GM23338 (cell line): ENCODE results near the gene FMN2. TPM values are rescaled to one million over a fixed set of nuclear protein-coding genes. Genes with fewer than 3 reads are reported as not detected.

Experiments
- ATAC-seq: fragments of 200-7000 bp; cut with Tn5 transposase; 3 replicates; pipeline ENCODE4 v1.9.1; 2020
- DNase-seq: peaks from one replicate; pipeline ENCODE4 v3.0.0-alpha.2; 2015; ENCODE audit warnings: low spot score
- H2AFZ ChIP-seq: fragments of 200-600 bp; sonication (generic); 2 replicates; pipeline ENCODE4 v1.8.0; 2016; ENCODE audit warnings: antibody characterized with exemption, mild to moderate bottlenecking, moderate library complexity
- H3F3A ChIP-seq: fragments of 200-600 bp; sonication (generic); replicated peaks from 2 replicates; pipeline ENCODE4 v1.8.0; 2017; ENCODE audit warnings: antibody characterized with exemption, mixed run types, low read depth
- H3K27ac ChIP-seq: fragments of 200-600 bp; sonication (generic); 2 replicates; pipeline ENCODE4 v1.6.1; 2016; ENCODE audit warnings: low read depth
- H3K27me3 ChIP-seq: fragments of 200-600 bp; sonication (generic); 2 replicates; pipeline ENCODE4 v1.8.0; 2016; ENCODE audit warnings: mild to moderate bottlenecking, mixed run types, moderate library complexity; ENCODE audit not compliant: insufficient read depth
- H3K36me3 ChIP-seq: fragments of 200-600 bp; sonication (generic); 2 replicates; pipeline ENCODE4 v1.8.0; 2016; ENCODE audit warnings: mild to moderate bottlenecking; ENCODE audit not compliant: insufficient read depth
- H3K4me1 ChIP-seq: fragments of 200-600 bp; sonication (generic); 2 replicates; pipeline ENCODE4 v1.8.0; 2016; ENCODE audit warnings: mild to moderate bottlenecking, moderate library complexity; ENCODE audit not compliant: insufficient read depth
- H3K4me2 ChIP-seq: fragments of 200-600 bp; sonication (generic); 2 replicates; pipeline ENCODE4 v1.7.1; 2017; ENCODE audit warnings: mixed run types
- H3K4me3 ChIP-seq: fragments of 200-600 bp; sonication (generic); 2 replicates; pipeline ENCODE4 v1.6.1; 2016; ENCODE audit warnings: mixed run types
- H3K79me2 ChIP-seq: fragments of 200-600 bp; sonication (generic); replicated peaks from 2 replicates; pipeline ENCODE4 v1.8.0; 2017; ENCODE audit warnings: mild to moderate bottlenecking; ENCODE audit not compliant: insufficient read depth
- H3K9me2 ChIP-seq: fragments of 200-600 bp; sonication (generic); 2 replicates; pipeline ENCODE4 v1.8.0; 2017; ENCODE audit not compliant: insufficient read depth
- H4K20me1 ChIP-seq: fragments of 200-600 bp; sonication (generic); replicated peaks from 2 replicates; pipeline ENCODE4 v1.8.0; 2017; ENCODE audit warnings: mild to moderate bottlenecking; ENCODE audit not compliant: insufficient read depth
- H3K27ac Mint-ChIP-seq: 2 replicates; pipeline ENCODE4 v1.8.0; 2020; ENCODE audit warnings: inconsistent platforms, mild to moderate bottlenecking, moderate library complexity, mixed read lengths
- H3K27me3 Mint-ChIP-seq: 3 replicates; pipeline ENCODE4 v1.8.0; 2022; ENCODE audit warnings: low read depth, mild to moderate bottlenecking, moderate library complexity, mixed read lengths, inconsistent platforms; ENCODE audit not compliant: insufficient read depth, poor library complexity
- H3K36me3 Mint-ChIP-seq: 3 replicates; pipeline ENCODE4 v1.8.0; 2021; ENCODE audit warnings: low read depth, mild to moderate bottlenecking, inconsistent platforms, moderate library complexity, mixed read lengths
- H3K4me1 Mint-ChIP-seq: 3 replicates; pipeline ENCODE4 v1.8.0; 2020; ENCODE audit warnings: mild to moderate bottlenecking, inconsistent platforms, mixed read lengths
- H3K4me3 Mint-ChIP-seq: 3 replicates; pipeline ENCODE4 v1.8.0; 2021; ENCODE audit warnings: moderate library complexity, mild to moderate bottlenecking, inconsistent platforms, mixed read lengths
- H3K9me3 Mint-ChIP-seq: 3 replicates; pipeline ENCODE4 v1.8.0; 2020; ENCODE audit warnings: moderate library complexity, mild to moderate bottlenecking, inconsistent platforms, mixed read lengths
- ETS1 ChIP-seq: IDR thresholded peaks from 2 replicates; pipeline ENCODE4 v1.6.1; 2016; ENCODE audit warnings: antibody characterized with exemption
- EZH2 ChIP-seq: fragments of 200-600 bp; sonication (generic); IDR thresholded peaks from one replicate; pipeline ENCODE4 v1.8.0; 2017; ENCODE audit warnings: antibody characterized with exemption, mild to moderate bottlenecking, low read depth; ENCODE audit not compliant: unreplicated experiment
- EZH2phosphoT487 ChIP-seq: fragments of 200-600 bp; sonication (generic); IDR thresholded peaks from one replicate; pipeline ENCODE4 v1.8.1; 2018; ENCODE audit warnings: antibody characterized with exemption; ENCODE audit not compliant: unreplicated experiment
- JUNB ChIP-seq: IDR thresholded peaks from one replicate; pipeline ENCODE4 v1.6.1; 2016; ENCODE audit warnings: antibody characterized with exemption; ENCODE audit not compliant: unreplicated experiment
- POLR2AphosphoS5 ChIP-seq: IDR thresholded peaks from 2 replicates; pipeline ENCODE4 v1.6.1; 2016; ENCODE audit warnings: antibody characterized with exemption, low read depth
- REST ChIP-seq: IDR thresholded peaks from one replicate; pipeline ENCODE4 v1.6.1; 2018; ENCODE audit warnings: antibody characterized with exemption; ENCODE audit not compliant: unreplicated experiment
- STAT1 ChIP-seq: IDR thresholded peaks from one replicate; pipeline ENCODE4 v1.6.1; 2016; ENCODE audit warnings: antibody characterized with exemption; ENCODE audit not compliant: unreplicated experiment
- ZNF114 ChIP-seq: fragments of 250-450 bp; sonication (Bioruptor Pico); IDR thresholded peaks from 2 replicates; pipeline ENCODE4 v1.5.0; 2020; ENCODE audit warnings: mild to moderate bottlenecking, moderate library complexity
- ZNF331 ChIP-seq: fragments of 250-450 bp; sonication (Bioruptor Pico); IDR thresholded peaks from 2 replicates; pipeline ENCODE4 v1.5.0; 2020; ENCODE audit warnings: low read depth, mild to moderate bottlenecking, moderate library complexity
- ZNF462 ChIP-seq: fragments of 250-450 bp; sonication (Bioruptor Pico); IDR thresholded peaks from 2 replicates; pipeline ENCODE4 v1.5.0; 2020; ENCODE audit warnings: mild to moderate bottlenecking, moderate library complexity
- polyA plus RNA-seq: library from polyadenylated mRNA; unstranded; fragments of >200 nt; fragmentation: Nextera tagmentation; extraction: Ambion mirVana; gene quantifications from 2 replicates; pipeline ENCODE4 v1.2.1, GENCODE V29; 2016
- total RNA-seq: library from RNA; depleted of rRNA; stranded (reverse); fragments of >200 nt; shearing (Covaris generic); gene quantifications from 2 replicates; pipeline ENCODE4 v1.2.3, GENCODE V29; 2014

The FMN2 gene
- total and polyA plus RNA-seq, 2 experiments from 2014 or later = 1.5 to 2.5 TPM

- Mint-ChIP-seq H3K36me3 (no peaks in the 10 kb centered on the region), H3K4me3 (no peak overlapping the region), H3K4me1 (peaks cover 27% of the 10 kb centered on the region), H3K9me3 (no peaks in the 10 kb centered on the region), H3K27me3 (no peaks in the 10 kb centered on the region), H3K27ac (no peak overlapping the region)
- Histone ChIP-seq H4K20me1 (no peaks in the 10 kb centered on the region), H3K27ac (no peak overlapping the region), H3K27me3 (peaks cover under 1% of the 10 kb centered on the region), H3K79me2 (no peaks in the 10 kb centered on the region), H3K9me2 (no peaks in the 10 kb centered on the region), H2AFZ (no peak overlapping the region), H3K4me2 (peak overlapping the region; percentile 64), H3K4me1 (peaks cover 23% of the 10 kb centered on the region), H3F3A (no peaks in the 10 kb centered on the region), H3K36me3 (no peaks in the 10 kb centered on the region), H3K4me3 (no peak overlapping the region)
- DNase-seq (no peak), ATAC-seq (no peak)
- TF ChIP-seq ETS1 (no peak), ZNF462 (CRISPR knock-in tag) (no peak), JUNB (no peak)
Measured at GRCh38 chr1:240099748-240100147, 8.1 kb downstream of the FMN2 start.

- H3K27ac ChIP-seq = no peak overlapping the region
- Mint-ChIP-seq H3K4me1 (peaks cover 27% of the 10 kb centered on the region), H3K27ac (no peak overlapping the region), H3K4me3 (no peak overlapping the region), H3K36me3 (no peaks in the 10 kb centered on the region), H3K9me3 (no peaks in the 10 kb centered on the region), H3K27me3 (no peaks in the 10 kb centered on the region)
- DNase-seq (no peak), ATAC-seq (no peak)
- no peak overlapping the region for H2AFZ ChIP-seq
- H3K79me2 ChIP-seq = no peaks in the 10 kb centered on the region
- no peaks in the 10 kb centered on the region for H3K36me3 ChIP-seq
- peaks cover 23% of the 10 kb centered on the region for H3K4me1 ChIP-seq
- H3K27me3 ChIP-seq = no peaks in the 10 kb centered on the region
- H3K9me2 ChIP-seq = no peaks in the 10 kb centered on the region
- H3K4me2 ChIP-seq = peak overlapping the region; percentile 49
- H3K4me3 ChIP-seq = no peak overlapping the region
- H4K20me1 ChIP-seq = no peaks in the 10 kb centered on the region
- H3F3A ChIP-seq = no peaks in the 10 kb centered on the region
- TF ChIP-seq ZNF331 (CRISPR knock-in tag) (no peak), POLR2AphosphoS5 (no peak), ETS1 (no peak), EZH2 (no peak), REST (no peak), STAT1 (no peak), EZH2phosphoT487 (no peak), ZNF114 (CRISPR knock-in tag) (no peak), JUNB (no peak)
Measured at GRCh38 chr1:240100371-240100934, 8.8 kb downstream of the FMN2 start.
